H1 (cell line): ENCODE data around the gene SLC6A2. TPM values are rescaled to one million over a fixed set of nuclear protein-coding genes. Genes with fewer than 3 reads are reported as not detected.

ENCODE experiments used
- CTCF ChIA-PET: fragments of 300-600 bp; sonication (Branson Sonifier 250); formaldehyde crosslinking; loops from one replicate; lab custom pipeline; 2021; ENCODE audit not compliant: partially characterized antibody; lab: Charles Lee
- POLR2A ChIA-PET: fragments of 300-600 bp; sonication (Branson Sonifier 250); formaldehyde crosslinking; loops from one replicate; lab custom pipeline; 2021; ENCODE audit warnings: inconsistent platforms; ENCODE audit not compliant: partially characterized antibody; lab: Charles Lee
- DNase-seq, 2 experiments: peaks; one replicate each; pipeline versions ENCODE4 v3.0.0 to v3.0.0-alpha.2; 2010 to 2022; ENCODE audit warnings: low spot score in 2 of 2, low read depth in 1 of 2, mixed read lengths in 1 of 2
- FAIRE-seq: peaks from 2 replicates; lab custom pipeline; 2011; peaks lifted over from hg19 to GRCh38; lab: Jason Lieb, UNC
- H2AFZ ChIP-seq: 2 replicates; pipeline ENCODE4 v1.8.1; 2012; ENCODE audit warnings: low read length, inconsistent platforms
- H2AK5ac ChIP-seq: 2 replicates; pipeline ENCODE4 v1.6.1; 2013; ENCODE audit warnings: low read depth, low read length
- H2BK120ac ChIP-seq: replicated peaks from 2 replicates; pipeline ENCODE3; 2013; ENCODE audit warnings: low read depth, low read length, inconsistent platforms
- H2BK12ac ChIP-seq: 2 replicates; pipeline ENCODE4 v1.6.1; 2013; ENCODE audit warnings: low read depth, low read length
- H2BK15ac ChIP-seq: 2 replicates; pipeline ENCODE4 v1.6.1; 2013; ENCODE audit warnings: low read length
- H2BK20ac ChIP-seq: 2 replicates; pipeline ENCODE4 v1.6.1; 2013; ENCODE audit warnings: low read length
- H2BK5ac ChIP-seq: 2 replicates; pipeline ENCODE4 v1.6.1; 2013; ENCODE audit warnings: low read depth, low read length
- H3K14ac ChIP-seq: 2 replicates; pipeline ENCODE4 v1.6.1; 2013; ENCODE audit warnings: inconsistent platforms; ENCODE audit not compliant: insufficient read length
- H3K18ac ChIP-seq: 2 replicates; pipeline ENCODE4 v1.6.1; 2013; ENCODE audit warnings: low read length; ENCODE audit errors: extremely low read depth
- H3K23ac ChIP-seq: 2 replicates; pipeline ENCODE4 v1.6.1; 2013; ENCODE audit warnings: inconsistent platforms; ENCODE audit not compliant: insufficient read length
- H3K23me2 ChIP-seq: 2 replicates; pipeline ENCODE4 v1.6.1; 2013; ENCODE audit warnings: low read depth, low read length
- H3K27ac ChIP-seq: 2 replicates; pipeline ENCODE4 v1.6.1; 2011; ENCODE audit warnings: low read depth, low read length, inconsistent platforms
- H3K27me3 ChIP-seq, 4 experiments: replicated peaks in 1 of 4; 1 replicate in 1 of 4; 2 replicates in 3 of 4; pipeline versions ENCODE4 v1.6.1 to v1.8.1; 2011 to 2013; ENCODE audit warnings: low read length in 3 of 4, mild to moderate bottlenecking in 3 of 4, inconsistent platforms in 2 of 4, mixed read lengths in 2 of 4, moderate library complexity in 1 of 4; ENCODE audit not compliant: control insufficient read depth in 3 of 4, insufficient read depth in 3 of 4; ENCODE audit errors: extremely low read depth in 1 of 4
- H3K36me3 ChIP-seq, 4 experiments: 2 replicates each; pipeline versions ENCODE4 v1.6.1 to v1.8.1; 2011 to 2013; ENCODE audit warnings: mild to moderate bottlenecking in 4 of 4, low read length in 3 of 4, moderate library complexity in 2 of 4, control low read depth in 1 of 4, inconsistent platforms in 1 of 4; ENCODE audit not compliant: insufficient read depth in 4 of 4, control insufficient read depth in 2 of 4
- H3K4ac ChIP-seq: replicated peaks from 2 replicates; pipeline ENCODE3; 2013; ENCODE audit warnings: low read length, low read depth, mixed read lengths, inconsistent platforms; ENCODE audit not compliant: insufficient read length
- H3K4me1 ChIP-seq, 4 experiments: replicated peaks in 1 of 4; 1 replicate in 1 of 4; 2 replicates in 3 of 4; pipeline versions ENCODE4 v1.6.1 to v1.8.1; 2011 to 2013; ENCODE audit warnings: low read length in 3 of 4, inconsistent platforms in 2 of 4, mixed read lengths in 1 of 4; ENCODE audit not compliant: insufficient read depth in 4 of 4, control insufficient read depth in 3 of 4
- H3K4me2 ChIP-seq, 2 experiments: 2 replicates each; pipeline versions ENCODE4 v1.6.1 to v1.8.1; 2011 to 2013; ENCODE audit warnings: low read depth in 2 of 2, low read length in 2 of 2, control low read depth in 1 of 2, inconsistent platforms in 1 of 2, mild to moderate bottlenecking in 1 of 2; ENCODE audit not compliant: insufficient read depth in 1 of 2
- H3K4me3 ChIP-seq, 4 experiments: fragments of 200-600, 300-600 bp in 1 of 4; sonication (generic), shearing (Covaris generic), sonication (Bioruptor Twin) in 1 of 4; 2 replicates each; pipeline versions ENCODE4 v1.5.1 to v1.8.1; 2011 to 2016; ENCODE audit warnings: low read length in 4 of 4, low read depth in 3 of 4, control low read depth in 2 of 4, inconsistent platforms in 2 of 4, mild to moderate bottlenecking in 2 of 4, mixed read lengths in 1 of 4, moderate library complexity in 1 of 4; ENCODE audit not compliant: insufficient read depth in 2 of 4; ENCODE audit errors: extremely low read depth in 1 of 4
- H3K56ac ChIP-seq: replicated peaks from 2 replicates; pipeline ENCODE3; 2013; ENCODE audit warnings: low read depth, mild to moderate bottlenecking, mixed read lengths, low read length, inconsistent platforms; ENCODE audit not compliant: insufficient read length
- H3K79me1 ChIP-seq: 2 replicates; pipeline ENCODE4 v1.6.1; 2013; ENCODE audit warnings: low read depth, low read length, control low read depth
- H3K79me2 ChIP-seq, 2 experiments: 2 replicates each; pipeline versions ENCODE4 v1.6.1 to v1.8.1; 2012 to 2013; ENCODE audit warnings: low read length in 2 of 2, mild to moderate bottlenecking in 2 of 2, inconsistent platforms in 1 of 2; ENCODE audit not compliant: insufficient read depth in 2 of 2, control insufficient read depth in 1 of 2
- H3K9ac ChIP-seq, 4 experiments: replicated peaks in 1 of 4; 1 replicate in 1 of 4; 2 replicates in 3 of 4; pipeline versions ENCODE4 v1.6.1 to v1.8.1; 2011 to 2013; ENCODE audit warnings: low read depth in 3 of 4, low read length in 3 of 4, control low read depth in 2 of 4, mild to moderate bottlenecking in 2 of 4, moderate library complexity in 2 of 4, inconsistent platforms in 1 of 4; ENCODE audit errors: extremely low read depth in 1 of 4
- H3K9me3 ChIP-seq, 2 experiments: 2 replicates each; pipeline versions ENCODE4 v1.6.1 to v1.8.1; 2012 to 2013; ENCODE audit warnings: mild to moderate bottlenecking in 2 of 2, moderate library complexity in 2 of 2, control low read depth in 1 of 2, inconsistent platforms in 1 of 2, low read depth in 1 of 2, low read length in 1 of 2, mixed read lengths in 1 of 2; ENCODE audit not compliant: insufficient read depth in 2 of 2
- H4K20me1 ChIP-seq, 2 experiments: replicated peaks in 1 of 2; 2 replicates each; pipeline versions ENCODE3 to v1.8.1; 2011 to 2013; ENCODE audit warnings: inconsistent platforms in 2 of 2, low read length in 2 of 2, mild to moderate bottlenecking in 1 of 2; ENCODE audit not compliant: insufficient read depth in 2 of 2, control insufficient read depth in 1 of 2
- H4K5ac ChIP-seq: 2 replicates; pipeline ENCODE4 v1.6.1; 2013; ENCODE audit warnings: low read length, low read depth, mixed read lengths, inconsistent platforms; ENCODE audit not compliant: insufficient read length
- H4K8ac ChIP-seq: 2 replicates; pipeline ENCODE4 v1.8.0; 2013; ENCODE audit warnings: mild to moderate bottlenecking, moderate library complexity, low read length, inconsistent platforms; ENCODE audit not compliant: insufficient read depth; ENCODE audit errors: extremely low read depth
- H4K91ac ChIP-seq: replicated peaks from 2 replicates; pipeline ENCODE3; 2013; ENCODE audit warnings: low read length, mixed read lengths, inconsistent platforms; ENCODE audit not compliant: insufficient read length
- RXRA ChIP-seq: IDR thresholded peaks from 2 replicates; pipeline ENCODE4 v1.6.1; 2011; ENCODE audit warnings: low read depth, mild to moderate bottlenecking, low read length, moderate library complexity; ENCODE audit not compliant: insufficient read depth
- SP4 ChIP-seq: IDR thresholded peaks from 2 replicates; pipeline ENCODE4 v1.6.1; 2012; ENCODE audit warnings: low read length, inconsistent platforms
- WGBS, 2 experiments: shearing (Covaris generic) in 1 of 2; methylation state at CpG; one replicate each; pipeline versions ENCODE4 v1.1.6 to v1.1.7; 2013 to 2015; ENCODE audit warnings: low lambda C conversion rate in 2 of 2, mixed read lengths in 2 of 2, inconsistent platforms in 1 of 2, low coverage in 1 of 2, missing lambda C conversion rate in 1 of 2; ENCODE audit not compliant: insufficient replicate concordance in 2 of 2, insufficient coverage in 1 of 2, insufficient read length in 1 of 2; ENCODE audit errors: extremely low coverage in 1 of 2, missing lambda C conversion rate in 1 of 2; 5-methylcytosine and 5-hydroxymethylcytosine counted together
- polyA plus RNA-seq, 7 experiments: library from polyadenylated mRNA; depleted of rRNA in 3 of 7; stranded (reverse) in 5 of 7; unstranded in 2 of 7; fragments of >200 nt in 5 of 7; fragments of 200-250 nt in 2 of 7; gene quantifications; 1 replicate in 5 of 7; 2 replicates in 1 of 7; 4 replicates in 1 of 7; pipeline versions ENCODE4 v1.2.1 to v1.2.3, GENCODE V29; 2011 to 2013; ENCODE audit warnings: missing spikeins in 2 of 7, mixed read lengths in 2 of 7
- total RNA-seq: library from RNA; stranded (reverse); fragmentation: NEBNext Ultra II Directional; extraction: Animal tissue kit (Norgen Biotek cat#: 25700); gene quantifications from 2 replicates; pipeline ENCODE4 v1.2.1, GENCODE V29; 2021

The SLC6A2 gene
- total and polyA plus RNA-seq, 2 of the 8 experiments (the other 6 are each of a cell fraction or from before 2014, with no cell fraction given) = 0.35 TPM; not detected in 1

DNA sequence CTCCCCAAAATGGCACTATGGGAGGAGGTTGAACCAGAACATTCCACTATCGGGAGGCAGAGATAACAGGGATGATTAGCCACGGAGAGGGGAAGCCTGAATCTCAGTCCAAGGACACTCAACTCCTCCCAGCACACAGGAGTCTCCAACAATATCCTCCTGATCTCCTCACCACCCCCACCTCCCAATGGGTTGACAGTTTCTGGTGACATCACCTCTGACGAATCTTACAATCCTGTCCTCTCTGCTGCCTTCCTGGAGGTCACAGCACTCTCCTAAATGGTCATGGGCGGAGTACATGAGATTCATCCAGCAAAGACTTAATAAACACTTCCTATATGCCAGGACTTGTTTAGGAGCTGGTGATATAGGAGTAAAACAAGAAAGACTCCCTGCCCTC lies 80.9 kb downstream of the SLC6A2 start:
- H3K27me3 ChIP-seq = no peaks in the 10 kb centered on the region
- no peaks in the 10 kb centered on the region for H3K36me3 ChIP-seq
- TF ChIP-seq SP4 = no peak
- TF ChIP-seq RXRA = no peak
- ChIA-PET CTCF (interaction anchor here (0.8 to 1.4 kb wide), 2 partner anchors 38 to 272 kb away, joined by 3 read pairs; no protein-coding TSS in a partner anchor), POLR2A (no interaction called here)
- H3K9me3 ChIP-seq = no peaks in the 10 kb centered on the region
- H3K27ac ChIP-seq = no peak overlapping the region
- no peaks in the 10 kb centered on the region for H3K79me1 ChIP-seq
- no peak overlapping the region for H3K56ac ChIP-seq
- no peak overlapping the region for H2AFZ ChIP-seq
- H3K9ac ChIP-seq = no peak overlapping the region
- H3K4me1 ChIP-seq = no peaks in the 10 kb centered on the region
- no peak overlapping the region for H4K8ac ChIP-seq
- FAIRE-seq (no peak), DNase-seq (no peak)
- no peaks in the 10 kb centered on the region for H4K20me1 ChIP-seq
- no peak overlapping the region for H2BK12ac ChIP-seq
- no peak overlapping the region for H2BK5ac ChIP-seq
- no peak overlapping the region for H3K23ac ChIP-seq
- H3K4me2 ChIP-seq = no peak overlapping the region
- no peak overlapping the region for H3K4ac ChIP-seq
- no peaks in the 10 kb centered on the region for H3K79me2 ChIP-seq
- no peak overlapping the region for H3K14ac ChIP-seq
- 0 out of 2 replicates have a peak overlapping the region, but pooled peaks have one; percentile 16 for H2BK15ac ChIP-seq
- no peak overlapping the region for H3K18ac ChIP-seq
- WGBS, 2 experiments = 87% methylated on average over 4 of the region's 4 CpGs; no CpG with 5 or more reads in 1 of the 2 experiments
- no peak overlapping the region for H4K5ac ChIP-seq
- no peak overlapping the region for H2BK120ac ChIP-seq
- no peak overlapping the region for H2AK5ac ChIP-seq
- H4K91ac ChIP-seq = no peak overlapping the region
- no peak overlapping the region for H2BK20ac ChIP-seq
- H3K23me2 ChIP-seq = no peaks in the 10 kb centered on the region; the same call in 1 of the 2 replicates
- no peak overlapping the region for H3K4me3 ChIP-seq
